OCI-M2 (cell line): ENCODE measurements around the gene CNGB1.
"Not testable (repeated sequence)": the region's sequence is repeated elsewhere in the genome, so short reads cannot be mapped to it uniquely, and the experiment has no call there.

ENCODE experiments used
- DNase-seq: peaks from one replicate; lab custom pipeline; 2025; ENCODE audit not compliant: unreplicated experiment; lab: John Stamatoyannopoulos, UW

CNGB1 gene

GRCh38 chr16:57970970-57971369, at the start of gene CNGB1:
Gene CNGB1 (minus strand): TSS chr16:57971128. CDS start chr16:57967286, 3,842 bp downstream.
- DNase-seq = no peak

GRCh38 chr16:58019866-58020538, 49.1 kb upstream of the CNGB1 start:
- DNase-seq = no peak

- no peak for DNase-seq
These were observed 47.9 kb upstream of the CNGB1 start for GRCh38 chr16:58018803-58019202.

GRCh38 chr16:58016840-58017446, 46.0 kb upstream of the CNGB1 start:
- no peak for DNase-seq

GRCh38 chr16:58013201-58013956, 42.5 kb upstream of the CNGB1 start:
- DNase-seq = no peak

- no peak for DNase-seq
These were observed 41.6 kb upstream of the CNGB1 start for GRCh38 chr16:58012481-58012880.

- DNase-seq = no peak
These were observed 40.7 kb upstream of the CNGB1 start for GRCh38 chr16:58011652-58012051.

- DNase-seq = no peak
These were observed 40.0 kb upstream of the CNGB1 start for GRCh38 chr16:58010886-58011285.

- no peak for DNase-seq
These were observed 39.0 kb upstream of the CNGB1 start for GRCh38 chr16:58009856-58010416.

GRCh38 chr16:58004736-58005135, 33.8 kb upstream of the CNGB1 start:
- DNase-seq = not testable (repeated sequence)

- no peak for DNase-seq
These were observed 32.0 kb upstream of the CNGB1 start for GRCh38 chr16:58002936-58003335.

GRCh38 chr16:58002416-58002800, 31.5 kb upstream of the CNGB1 start:
- no peak for DNase-seq

- DNase-seq = no peak
These were observed 31.0 kb upstream of the CNGB1 start for GRCh38 chr16:58001781-58002415.

- DNase-seq = peak; percentile 32
These were observed 30.1 kb upstream of the CNGB1 start, which contains the start of gene USB1 for GRCh38 chr16:58000706-58001676. Gene USB1 (plus strand): TSS chr16:58001407. CDS start chr16:58001484, 77 bp downstream.

GRCh38 chr16:57999971-58000705, 29.2 kb upstream of the CNGB1 start, which contains the start of gene ZNF319:
Gene ZNF319 (minus strand): TSS chr16:58000672. CDS start chr16:57998265, 2,407 bp downstream.
- DNase-seq = no peak

- DNase-seq = no peak
These were observed 28.5 kb upstream of the CNGB1 start for GRCh38 chr16:57999366-57999970.

- DNase-seq = no peak
These were observed 28.1 kb upstream of the CNGB1 start for GRCh38 chr16:57998992-57999365.

- DNase-seq = no peak
These were observed 27.6 kb upstream of the CNGB1 start for GRCh38 chr16:57998486-57998885.
